ENCODE data around the gene COPZ2.
A peak's percentile ranks its signal among the peaks of the same experiment; 100 is the strongest.
"Not testable (repeated sequence)": the region's sequence is repeated elsewhere in the genome, so short reads cannot be mapped to it uniquely, and the experiment has no call there.

Gene COPZ2, protein sequence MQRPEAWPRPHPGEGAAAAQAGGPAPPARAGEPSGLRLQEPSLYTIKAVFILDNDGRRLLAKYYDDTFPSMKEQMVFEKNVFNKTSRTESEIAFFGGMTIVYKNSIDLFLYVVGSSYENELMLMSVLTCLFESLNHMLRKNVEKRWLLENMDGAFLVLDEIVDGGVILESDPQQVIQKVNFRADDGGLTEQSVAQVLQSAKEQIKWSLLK

GRCh38 chr17:48037036-48037837 is at the start of gene COPZ2:
COPZ2 (minus strand) TSS chr17:48037797; CDS start chr17:48037777, 20 bp downstream.
- peak; percentile 17 to 70 for DNase-seq

- no peak for DNase-seq
These were observed 47.3 kb upstream of the COPZ2 start for GRCh38 chr17:48084932-48085331.

GRCh38 chr17:48081858-48082257 is 44.3 kb upstream of the COPZ2 start:
- no peak for DNase-seq

DNA sequence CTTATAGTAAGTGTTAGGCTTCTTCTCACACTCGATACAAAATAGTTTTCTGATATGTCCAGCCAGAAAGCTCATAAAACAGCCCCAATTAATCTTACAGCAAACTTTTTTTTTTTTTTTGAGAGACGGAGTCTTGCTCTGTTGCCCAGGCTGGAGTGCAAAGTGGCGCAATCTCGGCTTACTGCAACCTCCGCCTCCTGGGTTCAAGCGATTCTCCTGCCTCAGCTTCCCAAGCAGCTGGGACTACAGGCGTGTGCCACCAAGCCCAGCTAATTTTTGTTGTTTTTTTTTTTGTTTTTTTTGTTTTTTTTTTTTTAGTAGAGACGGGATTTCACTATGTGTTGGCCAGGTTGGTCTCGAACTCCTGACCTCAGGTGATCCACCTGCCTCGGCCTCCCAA is 39.6 kb upstream of the COPZ2 start:
- DNase-seq, result not testable (repeated sequence)

DNA sequence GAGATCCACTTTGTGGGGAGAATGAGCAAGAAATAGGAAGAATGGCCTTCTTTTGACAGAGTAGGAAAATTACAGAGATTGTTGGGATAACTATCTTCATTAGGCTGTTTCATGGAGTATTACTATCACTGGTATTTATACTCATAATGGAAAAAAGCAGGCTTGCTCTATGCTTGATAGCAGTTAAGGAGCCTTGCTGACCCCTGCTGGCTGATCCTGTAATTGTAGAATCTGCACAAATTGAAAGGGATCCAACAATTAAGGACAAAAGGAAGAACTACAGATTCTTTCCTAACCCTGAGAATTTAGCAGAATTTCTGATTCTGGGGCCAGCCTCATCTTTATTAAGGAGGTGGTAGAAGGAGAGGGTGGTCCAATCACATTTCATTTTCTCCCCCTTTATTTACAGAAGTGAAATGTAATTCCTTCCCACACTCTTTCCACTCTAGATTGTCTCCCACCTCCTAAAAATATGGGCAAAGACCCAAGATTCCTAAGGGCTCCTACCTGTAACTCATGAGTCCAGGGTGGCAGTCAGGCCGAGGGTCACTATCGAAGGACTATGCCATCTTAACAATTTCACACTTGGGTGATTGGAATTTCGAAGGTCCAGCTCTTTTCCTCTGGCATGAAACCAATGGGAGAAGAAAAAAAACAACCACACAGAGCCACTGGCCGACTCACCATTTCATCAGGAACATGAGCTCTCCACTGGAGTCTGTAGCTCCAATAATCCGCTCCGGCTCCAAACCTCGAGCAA is 36.9 kb upstream of the COPZ2 start:
- DNase-seq, result peak; percentile 47 to 87

DNA sequence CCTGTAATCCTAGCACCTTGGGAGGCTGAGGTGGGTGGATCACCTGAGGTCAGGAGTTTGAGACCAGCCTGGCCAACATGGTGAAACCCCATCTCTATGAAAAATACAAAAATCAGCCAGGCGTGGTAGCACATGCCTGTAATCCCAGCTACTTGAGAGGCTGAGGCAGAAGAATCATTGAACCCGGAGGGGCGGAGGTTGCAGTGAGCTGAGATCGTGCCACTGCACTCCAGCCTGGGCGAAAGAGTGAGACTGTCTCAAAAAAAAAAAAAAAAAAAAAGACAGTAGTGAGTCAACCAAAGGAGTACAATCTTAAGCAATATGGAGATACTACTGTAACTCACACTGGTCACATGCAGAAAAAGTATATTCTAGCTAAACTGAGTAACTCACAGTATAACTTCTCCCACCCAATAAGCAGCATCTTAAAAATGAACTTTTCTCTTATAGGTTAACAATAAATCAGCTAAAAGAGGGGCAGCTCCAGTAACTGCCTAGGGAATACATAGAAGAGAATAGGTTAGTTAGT is 36.0 kb upstream of the COPZ2 start:
- not testable (repeated sequence) for DNase-seq

GRCh38 chr17:48072811-48073210 is 35.2 kb upstream of the COPZ2 start:
- not testable (repeated sequence) for DNase-seq

- no peak for DNase-seq
These were observed 34.1 kb upstream of the COPZ2 start for GRCh38 chr17:48071654-48072053.

- DNase-seq, result no peak
These were observed 32.6 kb upstream of the COPZ2 start for GRCh38 chr17:48070195-48070594.

DNA sequence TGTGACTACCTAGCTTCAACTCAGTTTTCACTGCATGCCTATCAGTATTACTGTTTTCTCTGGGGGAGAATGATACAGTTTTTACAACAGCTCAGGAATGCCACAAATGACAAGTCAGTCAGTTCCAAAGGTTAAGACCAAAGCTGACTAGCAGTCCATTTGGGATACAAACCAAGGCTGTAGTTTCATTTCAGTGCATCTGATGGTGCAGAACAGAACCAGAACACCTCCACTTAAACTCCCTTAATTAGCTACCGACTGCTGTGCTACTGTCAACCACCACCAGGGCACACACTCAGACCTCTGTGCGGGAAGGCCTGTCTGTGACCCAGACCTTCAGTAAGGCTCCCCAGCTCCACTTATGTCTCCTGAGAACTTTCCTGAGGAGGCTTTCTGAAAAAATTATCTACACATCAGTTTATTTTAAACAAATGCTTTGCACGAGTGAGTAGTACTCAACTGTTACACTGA is 30.9 kb upstream of the COPZ2 start:
- DNase-seq, result peak in 1 of 2 experiments; percentile 17

GRCh38 chr17:48067808-48068207 is 30.2 kb upstream of the COPZ2 start:
- DNase-seq, result not testable (repeated sequence)

GRCh38 chr17:48067245-48067644 is 29.6 kb upstream of the COPZ2 start:
- no peak for DNase-seq

DNA sequence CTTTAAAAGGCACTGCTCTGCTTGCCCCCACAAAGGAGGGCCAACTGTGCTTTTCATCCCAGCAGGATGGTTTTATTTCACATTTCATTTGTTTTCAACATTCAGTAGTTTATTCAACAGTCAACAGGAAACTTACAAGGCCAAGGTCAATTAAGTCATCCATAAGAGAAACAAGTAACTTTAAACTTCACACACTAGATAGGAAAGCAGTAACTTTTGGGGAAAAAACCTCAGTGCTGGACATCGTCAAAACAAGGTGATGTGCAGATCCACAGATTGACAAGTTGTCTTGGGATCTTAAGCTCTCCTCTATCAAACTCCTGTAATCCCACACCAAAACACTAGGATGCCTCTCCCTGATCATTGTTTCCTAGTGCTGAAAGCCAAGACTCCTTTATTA is 29.1 kb upstream of the COPZ2 start:
- DNase-seq, result no peak

DNA sequence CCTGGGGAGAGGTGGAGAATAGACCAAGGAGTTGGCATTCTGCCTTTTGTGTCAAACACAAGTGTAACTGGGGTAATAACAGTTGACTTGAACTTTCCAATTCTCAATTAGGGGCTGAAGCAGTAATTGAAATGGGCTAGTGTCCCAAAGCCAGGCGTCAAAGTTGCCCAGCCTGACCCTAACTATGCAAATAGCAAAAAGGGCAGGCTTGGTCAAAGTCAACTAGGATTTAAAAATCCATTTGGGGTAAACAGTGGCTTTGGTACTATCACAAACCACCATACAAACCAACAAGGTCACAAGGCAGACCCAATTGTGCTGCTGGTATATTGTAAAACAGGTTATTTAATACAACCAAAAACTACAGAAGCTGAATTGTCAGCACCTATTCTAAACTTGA is 28.6 kb upstream of the COPZ2 start:
- no peak for DNase-seq

- no peak for DNase-seq
These were observed 27.0 kb upstream of the COPZ2 start for GRCh38 chr17:48064638-48065037.

GRCh38 chr17:48062273-48062672 is 24.7 kb upstream of the COPZ2 start:
- DNase-seq, result no peak

- DNase-seq, result no peak
These were observed 22.7 kb upstream of the COPZ2 start for GRCh38 chr17:48060249-48060648.

DNA sequence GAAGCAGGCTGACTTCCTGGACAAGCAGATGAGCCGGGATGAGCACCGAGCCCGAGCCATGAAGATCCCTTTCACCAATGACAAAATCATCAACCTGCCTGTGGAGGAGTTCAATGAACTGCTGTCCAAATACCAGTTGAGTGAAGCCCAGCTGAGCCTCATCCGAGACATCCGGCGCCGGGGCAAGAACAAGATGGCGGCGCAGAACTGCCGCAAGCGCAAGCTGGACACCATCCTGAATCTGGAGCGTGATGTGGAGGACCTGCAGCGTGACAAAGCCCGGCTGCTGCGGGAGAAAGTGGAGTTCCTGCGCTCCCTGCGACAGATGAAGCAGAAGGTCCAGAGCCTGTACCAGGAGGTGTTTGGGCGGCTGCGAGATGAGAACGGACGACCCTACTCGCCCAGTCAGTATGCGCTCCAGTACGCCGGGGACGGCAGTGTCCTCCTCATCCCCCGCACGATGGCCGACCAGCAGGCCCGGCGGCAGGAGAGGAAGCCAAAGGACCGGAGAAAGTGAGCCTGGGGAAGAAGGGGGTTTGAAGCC is 21.6 kb upstream of the COPZ2 start:
- no peak for DNase-seq

- no peak for DNase-seq
These were observed 21.0 kb upstream of the COPZ2 start for GRCh38 chr17:48058393-48059124.

DNA sequence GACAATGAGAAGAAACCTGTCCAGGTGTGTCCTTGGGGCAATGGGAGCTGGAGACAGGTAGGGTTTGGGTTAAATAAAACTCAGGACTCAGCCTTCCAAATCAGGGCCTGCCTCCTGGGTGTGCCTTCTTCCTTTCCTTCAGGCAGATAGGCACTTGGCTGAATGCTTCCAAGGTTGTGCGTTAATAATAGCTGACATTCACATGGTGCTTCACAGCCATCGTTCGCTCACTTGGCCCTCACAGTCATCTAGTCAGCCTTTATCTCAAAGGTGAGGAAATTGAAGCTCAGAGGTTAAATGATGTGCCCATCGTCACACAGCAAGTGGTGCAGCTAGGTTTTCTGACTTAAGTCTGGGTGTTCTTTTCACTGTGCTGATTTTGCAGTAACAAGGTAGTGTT is 20.0 kb upstream of the COPZ2 start:
- no peak for DNase-seq

DNA sequence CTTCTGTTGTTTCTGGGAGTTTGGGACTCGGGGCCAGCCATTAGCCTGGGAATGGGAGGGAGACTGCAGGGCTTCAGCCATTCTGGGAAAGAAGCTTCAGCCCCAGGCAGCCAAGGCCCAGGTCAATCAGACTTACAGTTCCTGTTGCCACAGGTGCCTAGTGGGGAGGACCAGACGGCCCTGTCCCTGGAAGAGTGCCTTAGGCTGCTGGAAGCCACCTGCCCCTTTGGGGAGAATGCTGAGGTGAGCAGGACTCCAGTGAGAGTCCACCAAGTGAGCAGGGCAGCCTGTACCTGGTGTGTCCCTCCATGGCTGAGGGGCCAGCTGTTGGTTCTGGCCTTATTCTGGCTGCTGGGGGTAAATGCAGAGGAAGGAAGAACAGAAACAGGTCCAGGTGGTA is 19.3 kb upstream of the COPZ2 start:
- no peak for DNase-seq

DNA sequence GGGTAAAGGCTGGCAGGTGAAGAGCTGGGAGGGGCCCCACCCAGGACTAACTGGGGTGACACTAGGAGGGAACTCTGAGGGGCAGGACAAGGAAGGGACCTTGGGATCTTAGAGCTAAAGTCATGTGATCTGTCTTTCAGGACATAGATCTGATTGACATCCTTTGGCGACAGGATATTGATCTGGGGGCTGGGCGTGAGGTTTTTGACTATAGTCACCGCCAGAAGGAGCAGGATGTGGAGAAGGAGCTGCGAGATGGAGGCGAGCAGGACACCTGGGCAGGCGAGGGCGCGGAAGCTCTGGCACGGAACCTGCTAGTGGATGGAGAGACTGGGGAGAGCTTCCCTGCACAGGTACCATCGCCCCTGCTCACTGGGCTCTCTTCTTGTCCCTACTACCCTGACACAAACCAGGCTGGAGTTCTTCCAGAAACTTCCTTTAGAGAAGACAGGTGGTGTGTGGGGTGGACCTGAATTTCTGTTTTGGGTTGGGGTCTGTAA is 18.7 kb upstream of the COPZ2 start:
- no peak for DNase-seq
